Measurements from ENCODE around the gene PAXX.

- TF ChIP-seq EP300 (conservative IDR thresholded peaks at IDR 0.05; ENCODE audit: poor library complexity, severe bottlenecking) (no peak), CTCF (IDR thresholded peaks at IDR 0.05; ENCODE audit: poor library complexity, severe bottlenecking) (peak; percentile 66), POLR2AphosphoS5 (IDR thresholded peaks at IDR 0.05) (peak; percentile 97), REST (IDR thresholded peaks at IDR 0.05; ENCODE audit: borderline replicate concordance) (peak; percentile 51), EZH2 (IDR thresholded peaks at IDR 0.05; ENCODE audit: borderline replicate concordance, insufficient read depth, low read length, poor library complexity, severe bottlenecking) (no peak), MXI1 (conservative IDR thresholded peaks at IDR 0.05; ENCODE audit: poor library complexity, severe bottlenecking) (peak; percentile 65), RAD21 (conservative IDR thresholded peaks at IDR 0.05) (peak; percentile 42), SMC3 (conservative IDR thresholded peaks at IDR 0.05; ENCODE audit: poor library complexity) (peak; percentile 46), TAF1 (IDR thresholded peaks at IDR 0.05; ENCODE audit: low read depth) (no peak)
Measured at GRCh38 chr9:136949817-136950655, 42.2 kb upstream of the PAXX start.

All from neural cell (in vitro differentiated cells).